Hepatocyte (in vitro differentiated cells): ENCODE measurements around the gene TOR4A.

Experiments used
- CTCF ChIP-seq: fragments of 200-600 bp; sonication (generic); IDR thresholded peaks from 2 replicates; pipeline ENCODE4 v1.5.1; 2016; ENCODE audit warnings: antibody characterized with exemption, mild to moderate bottlenecking; ENCODE audit not compliant: poor library complexity
- EZH2 ChIP-seq: fragments of 200-600 bp; sonication (generic); IDR thresholded peaks from 2 replicates; pipeline ENCODE4 v1.6.1; 2016; ENCODE audit warnings: antibody characterized with exemption, mild to moderate bottlenecking, borderline replicate concordance
- EZH2phosphoT487 ChIP-seq: fragments of 200-600 bp; sonication (generic); IDR thresholded peaks from one replicate; pipeline ENCODE4 v1.6.1; 2018; ENCODE audit warnings: antibody characterized with exemption, mild to moderate bottlenecking, low read depth, moderate library complexity; ENCODE audit not compliant: unreplicated experiment, severe bottlenecking

- TF ChIP-seq EZH2 (no peak), CTCF (no peak), EZH2phosphoT487 (no peak)
Measured at GRCh38 chr9:137315581-137316011, 38.1 kb downstream of the TOR4A start.
